Activated CD4-positive, alpha-beta T cell treated with anti-CD3 and anti-CD28 coated beads, Interleukin-2, Interleukin-4, amounts not matched to agents 100 ng/mL and 50 ng/mL, durations not matched to agents 16 hours and 8 hours (primary cell): ENCODE measurements around the gene YPEL3.
A peak's percentile ranks its signal among the peaks of the same experiment; 100 is the strongest.
"Not testable (repeated sequence)": the region's sequence is repeated elsewhere in the genome, so short reads cannot be mapped to it uniquely, and the experiment has no call there.

Experiments used
- DNase-seq: peaks from one replicate; pipeline ENCODE4 v3.0.0-alpha.2; 2020; ENCODE audit warnings: low spot score

YPEL3 gene

GRCh38 chr16:30116291-30117207 is 20.5 kb upstream of the YPEL3 start:
- no peak for DNase-seq

GRCh38 chr16:30115238-30115637 is 19.2 kb upstream of the YPEL3 start:
- no peak for DNase-seq

GRCh38 chr16:30114833-30115232 is 18.8 kb upstream of the YPEL3 start:
- DNase-seq: not testable (repeated sequence)

GRCh38 chr16:30114411-30114810 is 18.4 kb upstream of the YPEL3 start:
- DNase-seq: no peak

GRCh38 chr16:30113711-30114333 is 17.8 kb upstream of the YPEL3 start:
- DNase-seq: no peak

GRCh38 chr16:30113031-30113710 is 17.2 kb upstream of the YPEL3 start, which contains the start of gene GDPD3:
GDPD3 (minus strand) TSS chr16:30113537; CDS start chr16:30113478, 59 bp downstream.
- no peak for DNase-seq

- peak; percentile 63 for DNase-seq
Measured at GRCh38 chr16:30112197-30113030, 16.4 kb upstream of the YPEL3 start.

- no peak for DNase-seq
Measured at GRCh38 chr16:30110661-30111060, 14.6 kb upstream of the YPEL3 start.

GRCh38 chr16:30108059-30108850 is 12.2 kb upstream of the YPEL3 start:
- no peak for DNase-seq

- no peak for DNase-seq
Measured at GRCh38 chr16:30104492-30104891, 8.5 kb upstream of the YPEL3 start.

GRCh38 chr16:30104090-30104489 is 8.1 kb upstream of the YPEL3 start:
- no peak for DNase-seq

GRCh38 chr16:30096862-30097563 is 1.0 kb upstream of the YPEL3 start:
- DNase-seq: no peak

GRCh38 chr16:30095166-30096078 is 591 bp downstream of the YPEL3 start:
- DNase-seq: no peak

GRCh38 chr16:30094541-30095165 is 1.4 kb downstream of the YPEL3 start:
- no peak for DNase-seq

GRCh38 chr16:30092373-30093010 is 3.5 kb downstream of the YPEL3 start:
- peak; percentile 88 for DNase-seq

- peak; percentile 96 for DNase-seq
Measured at GRCh38 chr16:30091474-30092372, 4.3 kb downstream of the YPEL3 start, which contains the start of gene TBX6. TBX6 (minus strand) TSS chr16:30091924; CDS start chr16:30091193, 731 bp downstream.
